LHCN-M2 (cell line): ENCODE measurements around the gene SEMG2. TPM values are rescaled to one million over a fixed set of nuclear protein-coding genes. Genes with fewer than 3 reads are reported as not detected.

Experiments used
- total RNA-seq: library from RNA; depleted of rRNA; stranded (reverse); fragments of >200 nt; gene quantifications from 2 replicates; pipeline ENCODE4 v1.2.3, GENCODE V29; 2014; rRNA removed

SEMG2 gene
- total RNA-seq, 1 experiment from 2014 or later: not detected

Other genes starting within 250 kb of the SEMG2 start
- not detected in 2 replicates for gene KCNS1, start 120.2 kb upstream of the SEMG2 start, total RNA-seq
- gene WFDC5, start 106.2 kb upstream of the SEMG2 start, total RNA-seq: not detected in 2 replicates
- not detected in 2 replicates for gene WFDC12, start 96.9 kb upstream of the SEMG2 start, total RNA-seq
- gene PI3, start 46.5 kb upstream of the SEMG2 start, total RNA-seq: not detected in 2 replicates
- not detected in 2 replicates for gene SEMG1, start 14.3 kb upstream of the SEMG2 start, total RNA-seq
- not detected in 2 replicates for gene SLPI, start 33.2 kb downstream of the SEMG2 start, total RNA-seq
- not detected in 2 replicates for gene RBPJL, start 85.5 kb downstream of the SEMG2 start, total RNA-seq
- gene MATN4, start 86.9 kb downstream of the SEMG2 start, total RNA-seq: 0.23 TPM in 1 of 2 replicates, not detected in the other
- 102 and 126 TPM in 2 replicates for gene SDC4, start 127.1 kb downstream of the SEMG2 start, total RNA-seq
- 23.6 and 30.2 TPM in 2 replicates for gene SYS1, start 141.8 kb downstream of the SEMG2 start, total RNA-seq
- not detected in 2 replicates for gene TP53TG5, start 157.0 kb downstream of the SEMG2 start, total RNA-seq
- gene DBNDD2, start 186.9 kb downstream of the SEMG2 start, total RNA-seq: 0.29 and 1.3 TPM in 2 replicates
- 104 and 118 TPM in 2 replicates for gene PIGT, start 194.8 kb downstream of the SEMG2 start, total RNA-seq
- not detected in 2 replicates for gene WFDC2, start 248.4 kb downstream of the SEMG2 start, total RNA-seq